Dermis microvascular lymphatic vessel endothelial cell (primary cell): ENCODE measurements around the gene ELOVL1. TPM values are rescaled to one million over a fixed set of nuclear protein-coding genes. Genes with fewer than 3 reads are reported as not detected.
"Not testable (repeated sequence)": the region's sequence is repeated elsewhere in the genome, so short reads cannot be mapped to it uniquely, and the experiment has no call there.

Experiments used
- DNase-seq, 2 donors: peaks; one replicate each; pipeline versions ENCODE4 v3.0.0 to v3.0.0-alpha.2; 2010; ENCODE audit warnings: low read depth in 2 of 2
- total RNA-seq: library from RNA; depleted of rRNA; stranded (reverse); fragments of >200 nt; gene quantifications from 2 replicates; pipeline ENCODE4 v1.2.1, GENCODE V29; 2014

The ELOVL1 gene
- total RNA-seq, result 51.1 and 64.4 TPM in 2 replicates

DNA sequence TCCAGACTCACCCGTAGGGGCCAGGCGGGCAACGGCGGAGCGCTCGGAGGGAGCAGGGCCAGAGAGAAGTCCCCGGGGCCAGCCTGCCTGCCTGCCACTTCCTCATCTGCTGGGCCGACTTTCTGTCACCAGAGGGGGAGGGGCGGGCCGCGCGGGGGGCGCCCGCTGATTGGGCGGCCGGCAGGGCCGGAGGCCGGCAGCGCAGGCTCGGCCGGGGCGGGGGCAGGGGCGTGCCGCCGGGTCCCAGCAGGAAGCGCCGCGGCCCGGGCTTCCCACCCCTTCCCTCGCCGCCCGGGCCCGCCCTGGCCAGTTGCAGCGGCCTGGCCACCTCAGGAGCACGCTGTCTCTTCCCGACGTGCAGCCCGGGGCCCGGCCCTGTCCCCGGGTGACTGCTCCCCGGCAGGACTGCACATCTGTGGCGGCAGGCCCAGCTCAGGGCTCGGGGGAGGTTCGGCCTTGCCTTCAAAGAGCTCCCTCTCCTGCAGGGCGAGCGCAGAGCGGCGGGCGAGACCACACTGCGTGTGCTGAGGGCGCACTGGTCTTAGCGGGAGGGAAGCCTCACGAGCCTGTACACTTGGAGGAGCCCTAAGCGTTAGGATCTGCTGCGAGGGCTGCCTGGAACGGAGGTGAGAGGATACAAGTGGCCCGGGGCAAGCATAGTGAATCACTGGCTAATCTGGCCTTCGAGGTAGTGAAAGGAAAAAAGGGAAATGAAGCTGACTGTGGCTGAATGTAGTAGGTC is at the start of gene ELOVL1:
TSS of gene ELOVL1 (minus strand) at position 108 of the 742 bp plus-strand sequence. CDS start 2,402 bp downstream, outside the sequence.
- DNase-seq, result peak in 1 of 2 donors; percentile 91

DNA sequence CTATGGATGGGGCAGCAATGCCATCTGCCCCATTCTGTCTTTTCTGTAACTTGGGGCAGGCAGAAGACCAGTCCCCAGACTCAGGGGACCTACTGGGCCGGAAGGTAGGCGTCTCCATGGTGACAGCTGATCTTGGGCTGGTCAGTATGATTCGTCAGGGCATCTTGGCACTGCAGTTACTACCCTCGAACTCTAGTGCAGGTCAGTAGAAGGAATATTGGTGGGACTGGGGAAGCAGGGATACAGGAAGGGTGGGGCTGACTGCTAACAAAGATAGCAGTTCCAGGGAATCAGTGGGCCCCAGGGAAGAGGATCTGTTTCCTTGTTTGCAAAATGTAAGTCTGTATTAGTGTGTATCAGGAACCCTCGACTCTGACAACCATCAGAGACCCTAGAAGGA is 48.1 kb upstream of the ELOVL1 start:
- no peak for DNase-seq

- DNase-seq, result peak; percentile 18 to 75
Measured at GRCh38 chr1:43414634-43415223, 46.9 kb upstream of the ELOVL1 start.

DNA sequence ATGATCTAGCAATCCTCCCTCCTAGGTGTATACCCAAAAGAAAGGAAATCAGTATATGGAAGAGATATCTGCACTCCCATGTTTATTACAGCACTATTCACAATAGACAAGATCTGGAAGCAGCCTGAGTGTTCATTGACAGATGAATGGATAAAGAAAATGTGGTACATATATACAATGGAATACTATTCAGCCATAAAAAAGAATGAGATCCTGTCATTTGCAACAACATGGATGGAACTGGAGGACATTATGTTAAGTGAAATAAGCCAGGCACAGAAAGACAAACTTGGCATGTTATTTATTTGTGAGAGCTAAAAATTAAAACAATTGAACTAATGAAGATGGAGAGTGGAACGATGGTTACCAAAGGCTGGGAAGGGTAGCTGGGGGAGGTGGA is 45.6 kb upstream of the ELOVL1 start:
- DNase-seq, result not testable (repeated sequence)

DNA sequence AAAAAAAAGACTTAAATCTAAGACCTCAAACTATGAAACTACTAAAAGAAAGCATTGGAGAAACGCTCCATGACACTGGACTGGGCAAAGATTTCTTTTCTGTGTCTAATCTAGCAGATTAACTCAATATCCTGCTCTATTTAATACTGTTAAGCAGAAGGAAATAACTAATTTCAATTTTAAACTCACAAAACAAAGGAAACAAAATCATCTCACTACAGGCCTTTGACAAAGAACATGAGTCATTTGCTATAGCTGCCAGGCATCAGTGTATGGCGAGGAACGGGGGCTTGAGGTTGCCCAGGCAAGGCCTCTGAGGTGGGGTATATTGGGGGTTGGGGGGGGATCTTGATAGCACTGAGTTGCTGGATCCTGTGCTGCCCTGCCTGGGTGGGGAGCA is 42.8 kb upstream of the ELOVL1 start:
- peak in 1 of 2 donors; percentile 17 for DNase-seq

GRCh38 chr1:43405876-43406234 is 38.0 kb upstream of the ELOVL1 start:
- no peak for DNase-seq

GRCh38 chr1:43405219-43405875 is 37.5 kb upstream of the ELOVL1 start:
- no peak for DNase-seq

DNA sequence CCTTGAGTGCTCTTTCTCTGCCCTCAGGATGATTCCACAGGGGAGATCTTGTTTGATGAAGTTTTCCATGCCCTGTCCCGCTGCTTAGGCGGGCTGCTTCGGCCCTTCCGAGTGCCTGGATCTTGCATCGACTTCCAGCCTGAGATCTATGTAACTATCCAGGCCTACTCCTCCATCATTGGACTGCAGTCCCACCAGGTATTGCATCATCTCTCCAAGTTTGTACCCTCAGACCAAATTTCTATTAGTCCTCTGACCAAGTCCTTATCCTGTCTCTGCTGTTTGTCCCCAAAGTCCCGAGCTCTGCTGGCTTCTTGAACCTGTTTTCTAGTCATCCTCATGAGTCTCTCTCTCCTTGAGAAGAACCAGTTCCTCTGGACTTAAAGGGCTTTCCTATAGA is 36.5 kb upstream of the ELOVL1 start:
- no peak for DNase-seq

DNA sequence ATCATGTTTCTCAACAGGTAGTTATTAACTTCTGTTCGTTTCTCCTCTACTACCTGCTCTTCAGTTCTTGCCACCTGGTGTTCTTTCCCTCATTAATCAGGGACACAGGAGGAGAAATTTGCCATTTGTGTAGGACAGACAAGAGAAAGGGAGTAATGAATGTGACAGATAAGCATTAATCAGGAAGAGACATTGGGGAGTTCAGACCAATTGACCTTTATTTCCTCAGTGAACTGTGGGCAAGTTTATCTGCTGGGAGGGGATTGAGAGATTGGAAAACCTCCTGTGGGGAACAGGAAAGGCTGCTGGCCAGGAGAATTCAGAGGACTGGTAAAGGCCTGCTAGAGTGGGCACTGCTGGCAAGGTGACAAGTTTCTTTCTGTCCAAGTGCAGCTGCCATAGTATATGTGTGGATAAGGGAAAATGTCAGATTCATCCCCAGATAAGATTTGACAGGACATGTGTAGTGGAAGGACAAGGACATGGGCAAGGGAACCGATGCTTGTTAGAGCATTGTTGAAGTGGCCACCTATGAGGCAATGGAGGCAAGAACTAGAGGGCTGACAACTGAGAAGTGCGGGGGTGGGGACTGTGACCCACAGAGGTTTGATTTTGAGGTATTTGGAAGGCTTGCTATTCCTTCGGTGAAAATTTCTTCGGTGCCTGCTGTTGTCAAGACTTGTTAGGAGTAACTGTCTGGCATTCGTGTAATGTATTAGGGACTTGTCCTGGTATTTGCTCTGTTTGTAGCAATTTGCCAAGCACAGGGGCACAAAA is 34.5 kb upstream of the ELOVL1 start:
- peak in 1 of 2 donors; percentile 29 for DNase-seq

GRCh38 chr1:43400441-43400840 is 32.6 kb upstream of the ELOVL1 start:
- DNase-seq, result not testable (repeated sequence)

- no peak for DNase-seq
Measured at GRCh38 chr1:43398227-43398626, 30.4 kb upstream of the ELOVL1 start.

GRCh38 chr1:43396059-43396458 is 28.2 kb upstream of the ELOVL1 start:
- no peak for DNase-seq

- DNase-seq, result no peak
Measured at GRCh38 chr1:43395523-43395922, 27.7 kb upstream of the ELOVL1 start.

- DNase-seq, result no peak
Measured at GRCh38 chr1:43392702-43393101, 24.9 kb upstream of the ELOVL1 start.

DNA sequence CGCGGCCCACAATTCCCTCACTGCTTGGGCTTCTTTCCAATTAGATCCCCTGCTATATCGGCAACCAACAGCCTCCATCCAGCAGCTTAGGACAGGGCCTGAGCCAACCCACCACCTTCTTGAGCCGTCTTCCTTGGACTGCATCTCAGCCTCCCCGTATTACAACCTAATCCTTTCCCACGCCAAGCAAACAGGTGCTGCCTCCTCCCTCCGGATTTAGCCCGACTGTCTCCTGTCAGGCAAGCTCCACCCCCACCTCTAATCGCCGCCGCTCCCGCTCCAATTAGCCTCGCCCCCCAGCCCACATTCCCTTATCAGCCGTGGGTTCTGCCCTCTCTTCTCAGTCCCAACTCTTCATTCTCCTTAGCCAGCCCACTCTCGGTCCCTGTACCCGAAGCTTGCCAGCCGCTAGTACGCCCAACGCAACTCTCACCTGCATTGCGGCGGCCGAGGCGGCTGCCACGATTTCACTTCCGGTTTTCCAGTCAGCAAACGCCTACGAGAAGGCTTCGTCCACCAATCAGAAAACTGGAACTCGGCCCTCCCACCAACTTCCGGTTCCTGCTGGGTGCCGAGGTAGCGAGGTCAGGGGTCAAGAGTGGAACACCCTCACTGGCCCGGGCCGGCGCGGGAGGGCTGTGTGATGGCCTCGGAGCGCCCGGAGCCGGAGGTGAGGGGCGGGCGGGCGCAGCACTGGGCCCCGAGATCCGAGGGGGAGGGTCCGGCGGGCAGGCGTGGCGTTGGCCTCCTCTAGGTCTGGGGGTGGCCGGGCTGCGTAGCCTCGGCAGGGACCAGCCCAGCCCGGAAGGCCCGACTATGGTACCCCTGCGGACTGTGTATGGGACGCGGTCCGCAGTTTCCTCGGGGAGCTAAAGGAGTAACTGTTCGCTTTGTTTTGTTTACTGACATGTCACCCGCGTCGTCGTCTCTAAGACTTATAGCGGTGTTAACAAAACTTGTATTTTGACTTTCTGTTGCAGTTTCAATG is 21.8 kb upstream of the ELOVL1 start, which contains the start of the genes MED8 and SZT2:
TSS of gene MED8 (minus strand) at position 475 of the 988 bp plus-strand sequence. CDS start at position 439, 36 bp downstream.
TSS of gene SZT2 (plus strand) at position 574 of the 988 bp plus-strand sequence. CDS start at position 644, 70 bp downstream.
- peak; percentile 94 to 97 for DNase-seq

GRCh38 chr1:43388613-43389012 is 20.8 kb upstream of the ELOVL1 start:
- DNase-seq, result no peak

GRCh38 chr1:43387976-43388599 is 20.3 kb upstream of the ELOVL1 start:
- DNase-seq, result no peak

- no peak for DNase-seq
Measured at GRCh38 chr1:43386676-43387075, 18.9 kb upstream of the ELOVL1 start.

- DNase-seq, result peak in 1 of 2 donors; percentile 24
Measured at GRCh38 chr1:43383449-43383848, 15.6 kb upstream of the ELOVL1 start.
